ENCODE measurements around the gene NUCB1. TPM values are rescaled to one million over a fixed set of nuclear protein-coding genes. Genes with fewer than 3 reads are reported as not detected.

The NUCB1 gene
- polyA plus RNA-seq, 1 donor (not counting 4 experiments of a cell fraction or from before 2014, with no cell fraction given) = 44.3 TPM

DNA sequence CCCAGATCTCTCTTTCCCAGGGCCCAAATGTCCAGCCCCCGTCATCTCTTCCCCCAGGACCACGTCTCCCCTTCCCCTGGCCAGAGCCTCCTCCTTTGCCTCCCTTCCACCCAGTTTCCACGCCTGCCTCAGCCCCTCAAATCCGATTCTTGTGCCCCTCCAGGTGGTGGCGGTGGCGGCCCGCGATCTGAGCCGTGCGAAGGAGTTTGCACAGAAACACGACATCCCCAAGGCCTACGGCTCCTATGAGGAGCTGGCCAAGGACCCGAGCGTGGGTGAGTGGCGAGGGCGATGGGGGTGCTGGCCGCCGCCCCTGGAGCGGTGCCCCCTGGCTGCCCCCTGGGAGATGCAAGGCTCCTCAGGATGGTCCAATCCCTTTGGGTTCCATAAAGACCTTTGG is 34.7 kb downstream of the NUCB1 start:
- Histone ChIP-seq H3K79me2 (ENCODE audit: control insufficient read depth, insufficient read depth, low read length) (no peaks in the 10 kb centered on the region), H3K4me2 (ENCODE audit: control insufficient read depth, extremely low read depth, insufficient read depth, low read depth, low read length) (no peak overlapping the region), H3K9me3 (ENCODE audit: control insufficient read depth, low read depth, low read length) (no peaks in the 10 kb centered on the region), H2AFZ (ENCODE audit: control insufficient read depth, low read length) (no peak overlapping the region), H3K27ac (ENCODE audit: control insufficient read depth, insufficient read depth, low read length) (no peak overlapping the region), H3K27me3 (ENCODE audit: control insufficient read depth, extremely low read depth, insufficient read depth, low read length) (no peaks in the 10 kb centered on the region), H3K9ac (ENCODE audit: control insufficient read depth, extremely low read depth, insufficient read depth, low read length) (no peak overlapping the region), H3K4me1 (ENCODE audit: control insufficient read depth, extremely low read depth, insufficient read depth, low read length) (peaks cover 9% of the 10 kb centered on the region), H3K4me3 (ENCODE audit: control insufficient read depth in 2 of 3, extremely low read depth in 1 of 3, insufficient read depth in 2 of 3, low read depth in 1 of 3, low read length in 3 of 3) (no peak overlapping the region), H4K20me1 (ENCODE audit: control insufficient read depth, extremely low read depth, insufficient read depth, low read length) (no peaks in the 10 kb centered on the region), H3K9me1 (ENCODE audit: control insufficient read depth, extremely low read depth, insufficient read depth, low read length) (no peaks in the 10 kb centered on the region), H3K36me3 (ENCODE audit: control insufficient read depth in 2 of 2, extremely low read depth in 1 of 2, insufficient read depth in 2 of 2, low read length in 2 of 2) (no peaks in the 10 kb centered on the region)
- TF ChIP-seq CTCF (optimal IDR thresholded peaks at IDR 0.05 in 1 of 3, IDR thresholded peaks at IDR 0.05 in 1 of 3, conservative IDR thresholded peaks at IDR 0.05 in 1 of 3; ENCODE audit: extremely low read depth in 1 of 3, insufficient read depth in 2 of 3, low read length in 3 of 3) (no peak), EZH2 (IDR thresholded peaks at IDR 0.05; ENCODE audit: low read length) (no peak)
- dilution Hi-C loops (cut with MboI; ENCODE audit: extremely low pct_ligation_motif_present, low sequenced_read_pairs) = no loop called here
- FAIRE-seq = no peak
- DNase-seq (ENCODE audit: low read depth, low spot score) = no peak

GRCh38 chr19:48935864-48936263 is 35.8 kb downstream of the NUCB1 start:
- Histone ChIP-seq H3K79me2 (ENCODE audit: control insufficient read depth, insufficient read depth, low read length) (no peaks in the 10 kb centered on the region), H3K36me3 (ENCODE audit: control insufficient read depth in 2 of 2, extremely low read depth in 1 of 2, insufficient read depth in 2 of 2, low read length in 2 of 2) (no peaks in the 10 kb centered on the region)
- no peak for FAIRE-seq

More at GRCh38 chr19:48935864-48936263, 35.8 kb downstream of the NUCB1 start:
- no peak overlapping the region for H3K27ac ChIP-seq (ENCODE audit: control insufficient read depth, insufficient read depth, low read length)
- H3K4me3 ChIP-seq (ENCODE audit: control insufficient read depth in 2 of 3, extremely low read depth in 1 of 3, insufficient read depth in 2 of 3, low read depth in 1 of 3, low read length in 3 of 3) = no peak overlapping the region
- no peaks in the 10 kb centered on the region for H3K9me3 ChIP-seq (ENCODE audit: control insufficient read depth, low read depth, low read length)
- H3K4me2 ChIP-seq (ENCODE audit: control insufficient read depth, extremely low read depth, insufficient read depth, low read depth, low read length) = no peak overlapping the region
- peaks cover 9% of the 10 kb centered on the region for H3K4me1 ChIP-seq (ENCODE audit: control insufficient read depth, extremely low read depth, insufficient read depth, low read length)
- no peak for DNase-seq (ENCODE audit: low read depth, low spot score)
- dilution Hi-C loops (cut with MboI; ENCODE audit: extremely low pct_ligation_motif_present, low sequenced_read_pairs) = no loop called here
- H2AFZ ChIP-seq (ENCODE audit: control insufficient read depth, low read length) = no peak overlapping the region
- H3K9ac ChIP-seq (ENCODE audit: control insufficient read depth, extremely low read depth, insufficient read depth, low read length) = no peak overlapping the region
- no peaks in the 10 kb centered on the region for H4K20me1 ChIP-seq (ENCODE audit: control insufficient read depth, extremely low read depth, insufficient read depth, low read length)
- no peaks in the 10 kb centered on the region for H3K27me3 ChIP-seq (ENCODE audit: control insufficient read depth, extremely low read depth, insufficient read depth, low read length)
- no peak for TF ChIP-seq EZH2 (IDR thresholded peaks at IDR 0.05; ENCODE audit: low read length)
- no peak for TF ChIP-seq CTCF (optimal IDR thresholded peaks at IDR 0.05 in 1 of 3, IDR thresholded peaks at IDR 0.05 in 1 of 3, conservative IDR thresholded peaks at IDR 0.05 in 1 of 3; ENCODE audit: extremely low read depth in 1 of 3, insufficient read depth in 2 of 3, low read length in 3 of 3)
- no peaks in the 10 kb centered on the region for H3K9me1 ChIP-seq (ENCODE audit: control insufficient read depth, extremely low read depth, insufficient read depth, low read length)

All from keratinocyte (primary cell).